Measurements from ENCODE around the gene RERE. TPM values are rescaled to one million over a fixed set of nuclear protein-coding genes. Genes with fewer than 3 reads are reported as not detected.

RERE gene
- total RNA-seq, 1 donor from 2014 or later = 252 TPM

DNA sequence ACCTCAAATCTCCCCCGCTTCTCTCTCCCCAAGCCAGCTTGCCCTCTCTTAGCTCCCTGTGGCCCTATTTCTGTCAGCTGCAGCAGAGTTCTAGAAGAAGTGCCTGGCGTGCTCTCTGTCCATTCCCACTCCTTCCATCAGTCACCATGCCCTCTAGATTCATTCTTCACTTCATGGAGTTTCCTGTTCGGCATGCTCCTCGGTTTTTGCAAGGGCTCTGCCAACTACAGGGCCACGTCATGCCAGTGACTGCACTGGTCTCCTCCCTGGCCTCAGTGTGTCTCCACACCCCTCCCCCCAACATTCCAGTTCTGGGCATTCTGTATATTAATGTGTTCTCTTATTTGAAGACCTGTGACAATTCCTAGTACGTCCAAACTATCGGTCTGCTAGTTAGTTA lies 385.7 kb downstream of the RERE start:
- peaks cover 18% of the 10 kb centered on the region for H3K9me3 Mint-ChIP-seq (ENCODE audit: unreplicated experiment)
- no peak overlapping the region for H3K27ac Mint-ChIP-seq (ENCODE audit: unreplicated experiment)
- H3K36me3 Mint-ChIP-seq (ENCODE audit: unreplicated experiment) = no peaks in the 10 kb centered on the region
- no peak for DNase-seq
- H3K4me3 Mint-ChIP-seq (ENCODE audit: unreplicated experiment) = no peak overlapping the region
- no peak for TF ChIP-seq CTCF (IDR thresholded peaks at IDR 0.05; ENCODE audit: partially characterized antibody, unreplicated experiment)
- H3K4me1 Mint-ChIP-seq (ENCODE audit: low read depth, unreplicated experiment) = peaks cover 53% of the 10 kb centered on the region
- H3K27me3 Mint-ChIP-seq (ENCODE audit: unreplicated experiment) = peaks cover 9% of the 10 kb centered on the region

GRCh38 chr1:8431019-8431418 lies 386.4 kb downstream of the RERE start:
- DNase-seq = no peak
- no peak overlapping the region for H3K27ac Mint-ChIP-seq (ENCODE audit: unreplicated experiment)
- H3K9me3 Mint-ChIP-seq (ENCODE audit: unreplicated experiment) = peaks cover 17% of the 10 kb centered on the region
- no peak overlapping the region for H3K4me3 Mint-ChIP-seq (ENCODE audit: unreplicated experiment)
- H3K4me1 Mint-ChIP-seq (ENCODE audit: low read depth, unreplicated experiment) = peaks cover 51% of the 10 kb centered on the region
- TF ChIP-seq CTCF (IDR thresholded peaks at IDR 0.05; ENCODE audit: partially characterized antibody, unreplicated experiment) = no peak
- peaks cover 13% of the 10 kb centered on the region for H3K27me3 Mint-ChIP-seq (ENCODE audit: unreplicated experiment)
- no peaks in the 10 kb centered on the region for H3K36me3 Mint-ChIP-seq (ENCODE audit: unreplicated experiment)

- H3K9me3 Mint-ChIP-seq (ENCODE audit: unreplicated experiment) = peaks cover 18% of the 10 kb centered on the region
- H3K4me1 Mint-ChIP-seq (ENCODE audit: low read depth, unreplicated experiment) = peaks cover 48% of the 10 kb centered on the region
- H3K36me3 Mint-ChIP-seq (ENCODE audit: unreplicated experiment) = no peaks in the 10 kb centered on the region
- H3K4me3 Mint-ChIP-seq (ENCODE audit: unreplicated experiment) = no peak overlapping the region
- DNase-seq = no peak
- peaks cover 13% of the 10 kb centered on the region for H3K27me3 Mint-ChIP-seq (ENCODE audit: unreplicated experiment)
- no peak overlapping the region for H3K27ac Mint-ChIP-seq (ENCODE audit: unreplicated experiment)
- TF ChIP-seq CTCF (IDR thresholded peaks at IDR 0.05; ENCODE audit: partially characterized antibody, unreplicated experiment) = no peak
These were observed 387.0 kb downstream of the RERE start for GRCh38 chr1:8430476-8430875.

- peaks cover 49% of the 10 kb centered on the region for H3K4me1 Mint-ChIP-seq (ENCODE audit: low read depth, unreplicated experiment)
- H3K9me3 Mint-ChIP-seq (ENCODE audit: unreplicated experiment) = peaks cover 21% of the 10 kb centered on the region
- H3K27ac Mint-ChIP-seq (ENCODE audit: unreplicated experiment) = no peak overlapping the region
- peaks cover 11% of the 10 kb centered on the region for H3K27me3 Mint-ChIP-seq (ENCODE audit: unreplicated experiment)
- no peak overlapping the region for H3K4me3 Mint-ChIP-seq (ENCODE audit: unreplicated experiment)
- TF ChIP-seq CTCF (IDR thresholded peaks at IDR 0.05; ENCODE audit: partially characterized antibody, unreplicated experiment) = no peak
- H3K36me3 Mint-ChIP-seq (ENCODE audit: unreplicated experiment) = no peaks in the 10 kb centered on the region
- DNase-seq = no peak
These were observed 387.8 kb downstream of the RERE start for GRCh38 chr1:8429549-8430110.

DNA sequence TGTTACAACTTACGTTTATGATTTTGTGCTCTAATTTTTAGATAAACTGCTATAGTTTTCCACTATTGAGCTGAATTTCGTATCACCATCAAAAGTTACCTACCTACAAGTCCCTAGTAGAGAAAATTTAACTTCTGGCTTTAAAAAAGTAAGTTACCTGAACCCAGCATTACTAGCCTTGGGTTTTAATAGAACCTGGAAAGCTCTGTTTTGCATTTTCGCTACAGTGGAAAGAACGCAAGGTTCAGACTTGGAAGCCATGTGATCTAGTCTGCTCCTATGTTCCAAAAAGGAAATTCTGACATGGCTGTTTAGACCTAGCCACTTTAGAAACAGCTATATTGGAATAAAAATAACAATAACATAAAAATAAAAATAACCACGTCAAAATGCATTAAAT lies 389.0 kb downstream of the RERE start:
- Mint-ChIP-seq H3K4me3 (ENCODE audit: unreplicated experiment) (no peak overlapping the region), H3K36me3 (ENCODE audit: unreplicated experiment) (no peaks in the 10 kb centered on the region), H3K27me3 (ENCODE audit: unreplicated experiment) (peaks cover 7% of the 10 kb centered on the region), H3K9me3 (ENCODE audit: unreplicated experiment) (peaks cover 19% of the 10 kb centered on the region), H3K27ac (ENCODE audit: unreplicated experiment) (no peak overlapping the region), H3K4me1 (ENCODE audit: low read depth, unreplicated experiment) (peaks cover 51% of the 10 kb centered on the region)
- DNase-seq = no peak
- TF ChIP-seq CTCF (IDR thresholded peaks at IDR 0.05; ENCODE audit: partially characterized antibody, unreplicated experiment) = no peak

All from glutamatergic neuron (in vitro differentiated cells).